Memory B cell (primary cell): ENCODE results near the gene PHAF1.

Experiments used
- ATAC-seq: fragments of 150-1000 bp; cut with Tn5 transposase; 2 replicates; pipeline ENCODE4 v1.10.0; 2021; ENCODE audit warnings: low read depth, mild to moderate bottlenecking, moderate library complexity
- DNase-seq, 2 donors: peaks; one replicate each; pipeline ENCODE4 v3.0.0; 2022; ENCODE audit warnings: low spot score in 2 of 2
- H3K27ac Mint-ChIP-seq: one replicate; pipeline ENCODE4 v1.8.0; 2022; ENCODE audit warnings: mild to moderate bottlenecking, moderate library complexity, mixed read lengths
- H3K27me3 Mint-ChIP-seq: one replicate; pipeline ENCODE4 v1.8.0; 2022; ENCODE audit warnings: mixed read lengths
- H3K36me3 Mint-ChIP-seq: one replicate; pipeline ENCODE4 v1.8.0; 2022; ENCODE audit warnings: mild to moderate bottlenecking, mixed read lengths
- H3K4me1 Mint-ChIP-seq: one replicate; pipeline ENCODE4 v1.8.0; 2022; ENCODE audit warnings: mixed read lengths
- H3K4me3 Mint-ChIP-seq: one replicate; pipeline ENCODE4 v1.8.0; 2022; ENCODE audit warnings: mild to moderate bottlenecking, moderate library complexity, mixed read lengths
- H3K9me3 Mint-ChIP-seq: one replicate; pipeline ENCODE4 v1.8.0; 2022; ENCODE audit warnings: mixed read lengths

PHAF1 gene

GRCh38 chr16:67181346-67181745 is 71.6 kb downstream of the PHAF1 start:
- Mint-ChIP-seq H3K27ac (no peak overlapping the region), H3K27me3 (peaks cover 16% of the 10 kb centered on the region), H3K9me3 (no peaks in the 10 kb centered on the region), H3K4me1 (peaks cover 12% of the 10 kb centered on the region), H3K36me3 (no peaks in the 10 kb centered on the region), H3K4me3 (no peak overlapping the region)
- DNase-seq = no peak
- ATAC-seq = no peak

GRCh38 chr16:67182288-67182687 is 72.5 kb downstream of the PHAF1 start:
- H3K36me3 Mint-ChIP-seq = no peaks in the 10 kb centered on the region
- DNase-seq = no peak
- ATAC-seq = no peak
- peaks cover 12% of the 10 kb centered on the region for H3K4me1 Mint-ChIP-seq
- no peak overlapping the region for H3K4me3 Mint-ChIP-seq
- H3K27me3 Mint-ChIP-seq = peaks cover 14% of the 10 kb centered on the region
- H3K27ac Mint-ChIP-seq = no peak overlapping the region
- H3K9me3 Mint-ChIP-seq = no peaks in the 10 kb centered on the region

GRCh38 chr16:67183284-67183626 is 73.5 kb downstream of the PHAF1 start:
- Mint-ChIP-seq H3K4me3 (no peak overlapping the region), H3K9me3 (no peaks in the 10 kb centered on the region), H3K4me1 (peaks cover 10% of the 10 kb centered on the region), H3K36me3 (no peaks in the 10 kb centered on the region), H3K27me3 (peaks cover 9% of the 10 kb centered on the region), H3K27ac (no peak overlapping the region)
- DNase-seq = no peak
- no peak for ATAC-seq

- peaks cover 5% of the 10 kb centered on the region for H3K27me3 Mint-ChIP-seq
- peak; percentile 95 for DNase-seq
- H3K27ac Mint-ChIP-seq = no peak within 1 kb of the TSS
- ATAC-seq = peak; percentile 92
- peaks cover 6% of the 10 kb centered on the region for H3K4me1 Mint-ChIP-seq
- no peaks in the 10 kb centered on the region for H3K36me3 Mint-ChIP-seq
- H3K9me3 Mint-ChIP-seq = no peaks in the 10 kb centered on the region
- H3K4me3 Mint-ChIP-seq = peak within 1 kb of the TSS; percentile 89
Measured at GRCh38 chr16:67183627-67184452, 74.1 kb downstream of the PHAF1 start, which contains the start of gene MATCAP1. TSS of gene MATCAP1 (minus strand) at chr16:67183963. CDS start at chr16:67180610, 3,353 bp downstream.

GRCh38 chr16:67184453-67184994 is 74.8 kb downstream of the PHAF1 start:
- Mint-ChIP-seq H3K9me3 (no peaks in the 10 kb centered on the region), H3K4me1 (peaks cover 6% of the 10 kb centered on the region)
- no peak for ATAC-seq

GRCh38 chr16:67184995-67185650 is 75.4 kb downstream of the PHAF1 start:
- no peaks in the 10 kb centered on the region for H3K9me3 Mint-ChIP-seq
- H3K36me3 Mint-ChIP-seq = no peaks in the 10 kb centered on the region
- no peak overlapping the region for H3K27ac Mint-ChIP-seq
- H3K27me3 Mint-ChIP-seq = peaks cover 1% of the 10 kb centered on the region
- ATAC-seq = peak; percentile 25
- peaks cover 6% of the 10 kb centered on the region for H3K4me1 Mint-ChIP-seq
- peak overlapping the region; percentile 89 for H3K4me3 Mint-ChIP-seq
- DNase-seq = peak; percentile 77 to 88

More at GRCh38 chr16:67184453-67184994, 74.8 kb downstream of the PHAF1 start:
- no peak for DNase-seq
- H3K4me3 Mint-ChIP-seq = peak overlapping the region; percentile 89
- H3K27ac Mint-ChIP-seq = no peak overlapping the region
- H3K36me3 Mint-ChIP-seq = no peaks in the 10 kb centered on the region
- peaks cover 1% of the 10 kb centered on the region for H3K27me3 Mint-ChIP-seq

- DNase-seq (no peak), ATAC-seq (no peak)
- H3K4me3 Mint-ChIP-seq = peak overlapping the region; percentile 89
- H3K4me1 Mint-ChIP-seq = peaks cover 6% of the 10 kb centered on the region
- no peak overlapping the region for H3K27ac Mint-ChIP-seq
- no peaks in the 10 kb centered on the region for H3K9me3 Mint-ChIP-seq
- no peaks in the 10 kb centered on the region for H3K36me3 Mint-ChIP-seq
- H3K27me3 Mint-ChIP-seq = peaks cover 1% of the 10 kb centered on the region
Measured at GRCh38 chr16:67185651-67186134, 76.0 kb downstream of the PHAF1 start.

- DNase-seq (no peak), ATAC-seq (no peak)
- no peaks in the 10 kb centered on the region for H3K36me3 Mint-ChIP-seq
- H3K4me3 Mint-ChIP-seq = no peak overlapping the region
- H3K9me3 Mint-ChIP-seq = no peaks in the 10 kb centered on the region
- H3K27ac Mint-ChIP-seq = no peak overlapping the region
- H3K27me3 Mint-ChIP-seq = peaks cover 1% of the 10 kb centered on the region
- peaks cover 9% of the 10 kb centered on the region for H3K4me1 Mint-ChIP-seq
Measured at GRCh38 chr16:67186550-67186950, 76.8 kb downstream of the PHAF1 start.

GRCh38 chr16:67187175-67187890 is 77.6 kb downstream of the PHAF1 start:
- Mint-ChIP-seq H3K9me3 (no peaks in the 10 kb centered on the region), H3K4me3 (no peak overlapping the region), H3K27me3 (peaks cover 1% of the 10 kb centered on the region), H3K4me1 (peaks cover 14% of the 10 kb centered on the region), H3K36me3 (no peaks in the 10 kb centered on the region), H3K27ac (no peak overlapping the region)
- DNase-seq = no peak
- ATAC-seq = no peak

GRCh38 chr16:67188323-67188722 is 78.6 kb downstream of the PHAF1 start:
- ATAC-seq (no peak), DNase-seq (no peak)
- H3K4me1 Mint-ChIP-seq = peaks cover 20% of the 10 kb centered on the region
- no peak overlapping the region for H3K4me3 Mint-ChIP-seq
- H3K27ac Mint-ChIP-seq = no peak overlapping the region
- no peaks in the 10 kb centered on the region for H3K36me3 Mint-ChIP-seq
- H3K27me3 Mint-ChIP-seq = peaks cover 1% of the 10 kb centered on the region
- no peaks in the 10 kb centered on the region for H3K9me3 Mint-ChIP-seq

- Mint-ChIP-seq H3K4me3 (no peak overlapping the region), H3K27ac (no peak overlapping the region), H3K9me3 (no peaks in the 10 kb centered on the region), H3K27me3 (peaks cover 1% of the 10 kb centered on the region), H3K36me3 (no peaks in the 10 kb centered on the region), H3K4me1 (peaks cover 23% of the 10 kb centered on the region)
- DNase-seq = no peak
- no peak for ATAC-seq
Measured at GRCh38 chr16:67188798-67189197, 79.1 kb downstream of the PHAF1 start.

GRCh38 chr16:67190041-67190440 is 80.3 kb downstream of the PHAF1 start, which contains the start of gene EXOC3L1:
TSS of gene EXOC3L1 (minus strand) at chr16:67190136. CDS start at chr16:67189676, 460 bp downstream.
- Mint-ChIP-seq H3K4me3 (no peak within 1 kb of the TSS), H3K9me3 (no peaks in the 10 kb centered on the region), H3K36me3 (no peaks in the 10 kb centered on the region), H3K4me1 (peaks cover 22% of the 10 kb centered on the region), H3K27ac (no peak within 1 kb of the TSS), H3K27me3 (peaks cover 1% of the 10 kb centered on the region)
- no peak for DNase-seq
- no peak for ATAC-seq

- no peak for ATAC-seq
- H3K27ac Mint-ChIP-seq = no peak overlapping the region
- H3K4me1 Mint-ChIP-seq = peaks cover 19% of the 10 kb centered on the region
- no peaks in the 10 kb centered on the region for H3K9me3 Mint-ChIP-seq
- H3K4me3 Mint-ChIP-seq = no peak overlapping the region
- peaks cover 1% of the 10 kb centered on the region for H3K27me3 Mint-ChIP-seq
- DNase-seq = no peak
- H3K36me3 Mint-ChIP-seq = peaks cover 2% of the 10 kb centered on the region
Measured at GRCh38 chr16:67190448-67191399, 81.0 kb downstream of the PHAF1 start.
